HCT116 (cell line): ENCODE data around the gene METTL25B. TPM values are rescaled to one million over a fixed set of nuclear protein-coding genes. Genes with fewer than 3 reads are reported as not detected.

Experiments used
- ATAC-seq: fragments of 200-7000 bp; cut with Tn5 transposase; 2 replicates; pipeline ENCODE4 v1.9.1; 2020; ENCODE audit warnings: mild to moderate bottlenecking, moderate library complexity
- BruUV-seq: library from RNA; stranded (reverse); fragments of 400-500 nt; replicated peaks from 2 replicates; lab custom pipeline; 2021; lab: Mats Ljungman, UMichigan
- CTCF ChIA-PET: fragments of 300-600 bp; sonication (Branson Sonifier 250); formaldehyde crosslinking; loops from one replicate; lab custom pipeline; 2021; ENCODE audit warnings: antibody characterized with exemption; lab: Charles Lee
- POLR2A ChIA-PET: fragments of 300-600, 350-600 bp; sonication (Branson Sonifier 250); formaldehyde crosslinking; loops from one replicate; lab custom pipeline; 2021; ENCODE audit warnings: antibody characterized with exemption; lab: Charles Lee
- RAD21 ChIA-PET, 2 experiments: fragments of 300-600 bp; sonication (Branson Sonifier 250); formaldehyde crosslinking; loops; one replicate each; lab custom pipeline; 2023; ENCODE audit warnings: low total read pairs in 2 of 2; ENCODE audit not compliant: uncharacterized antibody in 2 of 2, unreplicated experiment in 2 of 2, low non-redundant PET in 1 of 2; lab: Charles Lee
- DNase-seq: peaks from one replicate; pipeline ENCODE4 v3.0.0-alpha.2; 2010; ENCODE audit warnings: low read depth, low spot score
- H2AFZ ChIP-seq: fragments of 200-600 bp; shearing (Covaris generic), sonication (generic); 2 replicates; pipeline ENCODE4 v1.6.1; 2017; ENCODE audit warnings: low read depth, mixed run types, mixed read lengths, antibody characterized with exemption, low read length; ENCODE audit not compliant: poor library complexity, severe bottlenecking
- H3K27ac ChIP-seq: 2 replicates; pipeline ENCODE4 v1.5.1; 2012; ENCODE audit warnings: low read depth, low read length
- H3K27me3 ChIP-seq: fragments of 200-600 bp; sonication (generic); 2 replicates; pipeline ENCODE4 v1.6.1; 2016; ENCODE audit warnings: mixed run types, low read length, mixed read lengths; ENCODE audit not compliant: insufficient read depth
- H3K36me3 ChIP-seq, 2 experiments: fragments of 200-500 bp in 1 of 2; fragments of 200-600 bp in 1 of 2; sonication (Bioruptor generic) in 1 of 2; sonication (generic) in 1 of 2; 2 replicates each; pipeline versions ENCODE4 v1.5.1 to v1.6.1; 2014 to 2016; ENCODE audit warnings: low read length in 2 of 2, inconsistent platforms in 1 of 2, mixed read lengths in 1 of 2, mixed run types in 1 of 2; ENCODE audit not compliant: insufficient read depth in 2 of 2, control insufficient read depth in 1 of 2
- H3K4me1 ChIP-seq, 2 experiments: fragments of 200-600 bp in 1 of 2; sonication (generic) in 1 of 2; 2 replicates each; pipeline versions ENCODE4 v1.5.1 to v1.6.1; 2012 to 2017; ENCODE audit warnings: low read length in 2 of 2, inconsistent platforms in 1 of 2, mild to moderate bottlenecking in 1 of 2, mixed read lengths in 1 of 2, mixed run types in 1 of 2, moderate library complexity in 1 of 2; ENCODE audit not compliant: insufficient read depth in 2 of 2, control insufficient read depth in 1 of 2
- H3K4me2 ChIP-seq: fragments of 200-600 bp; sonication (generic); 2 replicates; pipeline ENCODE4 v1.6.1; 2017; ENCODE audit warnings: mixed run types, low read length, mixed read lengths
- H3K4me3 ChIP-seq, 2 experiments: fragments of 200-600 bp in 1 of 2; sonication (generic) in 1 of 2; replicated peaks in 1 of 2; 2 replicates each; pipeline ENCODE4 v1.5.1; 2011 to 2016; ENCODE audit warnings: low read length in 2 of 2, control low read depth in 1 of 2, low read depth in 1 of 2, mild to moderate bottlenecking in 1 of 2, mixed read lengths in 1 of 2, mixed run types in 1 of 2
- H3K79me2 ChIP-seq: fragments of 200-600 bp; sonication (generic); 2 replicates; pipeline ENCODE4 v1.6.1; 2017; ENCODE audit warnings: mild to moderate bottlenecking, mixed run types, low read length, moderate library complexity, mixed read lengths; ENCODE audit not compliant: insufficient read depth
- H3K9ac ChIP-seq: fragments of 200-600 bp; sonication (generic); 2 replicates; pipeline ENCODE4 v1.6.1; 2016; ENCODE audit warnings: low read length, mixed read lengths
- H3K9me2 ChIP-seq: fragments of 200-600 bp; sonication (generic), shearing (Covaris generic); 2 replicates; pipeline ENCODE4 v1.6.1; 2017; ENCODE audit warnings: mixed run types, mild to moderate bottlenecking, moderate library complexity; ENCODE audit not compliant: insufficient read depth
- H3K9me3 ChIP-seq, 2 experiments: fragments of 200-500 bp in 1 of 2; fragments of 200-600 bp in 1 of 2; sonication (Bioruptor generic) in 1 of 2; sonication (generic) in 1 of 2; 2 replicates each; pipeline ENCODE4 v1.6.1; 2014 to 2017; ENCODE audit warnings: low read length in 2 of 2, mixed read lengths in 2 of 2, inconsistent platforms in 1 of 2, low read depth in 1 of 2, mild to moderate bottlenecking in 1 of 2, mixed run types in 1 of 2, moderate library complexity in 1 of 2; ENCODE audit not compliant: control insufficient read depth in 1 of 2, insufficient read depth in 1 of 2
- H4K20me1 ChIP-seq: fragments of 200-600 bp; sonication (generic), shearing (Covaris generic); 2 replicates; pipeline ENCODE4 v1.6.1; 2017; ENCODE audit warnings: mixed run types, mild to moderate bottlenecking, moderate library complexity; ENCODE audit not compliant: insufficient read depth
- CTCF ChIP-seq, 3 experiments: fragments of 200-600 bp in 1 of 3; sonication (generic) in 1 of 3; IDR thresholded peaks in 2 of 3; conservative IDR thresholded peaks in 1 of 3; 2 replicates each; pipeline ENCODE4 v1.5.1; 2012 to 2017; ENCODE audit warnings: low read depth in 2 of 3, low read length in 2 of 3, antibody characterized with exemption in 1 of 3, borderline replicate concordance in 1 of 3, control low read depth in 1 of 3, mild to moderate bottlenecking in 1 of 3, mixed read lengths in 1 of 3, mixed run types in 1 of 3, moderate library complexity in 1 of 3; ENCODE audit not compliant: insufficient read depth in 1 of 3
- POLR2A ChIP-seq: IDR thresholded peaks from 2 replicates; pipeline ENCODE4 v1.7.0; 2011; ENCODE audit warnings: borderline replicate concordance; ENCODE audit not compliant: insufficient read depth, insufficient read length; ENCODE audit errors: extremely low read depth
- intact Hi-C: fragments of 100-400 bp; cut with micrococcal nuclease; formaldehyde crosslinking; loops from 2 replicates; pipeline ENCODE4 v1.10.0; 2022
- total RNA-seq: library from RNA; stranded (reverse); gene quantifications from one replicate; pipeline ENCODE4 v1.2.1, GENCODE V29; 2021; ENCODE audit not compliant: unreplicated experiment

The METTL25B gene
- total RNA-seq, 1 experiment from 2014 or later = 36.5 TPM

- POLR2A ChIA-PET = interaction anchor here (1.5 to 3.3 kb wide), 3 partner anchors 21 to 28 kb away, joined by 3 to 11 read pairs (median 6); partner anchors contain the start of gene CRABP2
- H3K27ac ChIP-seq = no peak overlapping the region
- H3K9me2 ChIP-seq = no peaks in the 10 kb centered on the region
- H2AFZ ChIP-seq = peak overlapping the region; percentile 40
- RAD21 ChIA-PET = interaction anchor here (1.1 to 1.6 kb wide), 2 partner anchors 42 to 58 kb away, joined by 3 to 5 read pairs; no protein-coding TSS in a partner anchor
- no peak overlapping the region for H3K4me3 ChIP-seq
- H3K4me1 ChIP-seq = peaks cover 25 to 49% of the 10 kb centered on the region in 2 experiments
- no peak overlapping the region for H3K9ac ChIP-seq
- CTCF ChIA-PET = interaction anchor here (0.5 to 9.7 kb wide), 6 partner anchors 22 to 206 kb away, joined by 3 to 508 read pairs (median 6); partner anchors contain the start of genes CRABP2, ISG20L2 and METTL25B
- BruUV-seq = no TSS peak
- TF ChIP-seq CTCF (IDR thresholded peaks at IDR 0.05 in 2 of 3, conservative IDR thresholded peaks at IDR 0.05 in 1 of 3; ENCODE audit: borderline replicate concordance in 1 of 3, insufficient read depth in 1 of 3, low read depth in 2 of 3, low read length in 2 of 3) (peak in 2 of 3 experiments; percentile 22 to 37; a peak in 2 of 6 replicates), POLR2A (no peak)
- H3K36me3 ChIP-seq = no peaks in the 10 kb centered on the region
- H3K27me3 ChIP-seq = no peaks in the 10 kb centered on the region
- H3K4me2 ChIP-seq = peak overlapping the region; percentile 40
- no peak for ATAC-seq
- no peaks in the 10 kb centered on the region for H3K79me2 ChIP-seq
- intact Hi-C loops = no loop called here
- H3K9me3 ChIP-seq = no peaks in the 10 kb centered on the region
- H4K20me1 ChIP-seq = no peaks in the 10 kb centered on the region
- DNase-seq = no peak
Measured at GRCh38 chr1:156684227-156684782, 44.0 kb upstream of the METTL25B start.
